Measurements from ENCODE around the gene STOML2. TPM values are rescaled to one million over a fixed set of nuclear protein-coding genes. Genes with fewer than 3 reads are reported as not detected.

STOML2 gene
- total and polyA plus RNA-seq, 3 donors from 2014 or later, result 87.1 to 115 (median 102) TPM

GRCh38 chr9:35054185-35054835 lies 48.6 kb downstream of the STOML2 start:
- intact Hi-C loops (cut with DNase I; ENCODE audit: low total_unique reads), result no loop called here
- 65 to 76% methylated on average over 5 of the region's 5 CpGs for WGBS, 2 donors
- H3K4me3 ChIP-seq, result no peak overlapping the region
- H3K27me3 ChIP-seq, result no peaks in the 10 kb centered on the region
- no peak for DNase-seq
- no peaks in the 10 kb centered on the region for H3K9me3 ChIP-seq
- H3K4me1 ChIP-seq, result no peaks in the 10 kb centered on the region
- H3K27ac ChIP-seq, result no peak overlapping the region
- H3K36me3 ChIP-seq (ENCODE audit: low read depth, missing control alignments), result no peaks in the 10 kb centered on the region
- TF ChIP-seq POLR2A (IDR thresholded peaks at IDR 0.05), result no peak

- H3K36me3 ChIP-seq (ENCODE audit: low read depth, missing control alignments), result no peaks in the 10 kb centered on the region
- 79 to 85% methylated on average over 7 of the region's 7 CpGs for WGBS, 2 donors
- peak; percentile 65 for DNase-seq
These were observed 51.6 kb downstream of the STOML2 start for GRCh38 chr9:35051069-35051967.

More at GRCh38 chr9:35051069-35051967, 51.6 kb downstream of the STOML2 start:
- H3K9me3 ChIP-seq, result no peaks in the 10 kb centered on the region
- intact Hi-C loops (cut with DNase I; ENCODE audit: low total_unique reads), result no loop called here
- H3K4me1 ChIP-seq, result no peaks in the 10 kb centered on the region
- no peak overlapping the region for H3K27ac ChIP-seq
- H3K4me3 ChIP-seq, result no peak overlapping the region
- TF ChIP-seq POLR2A (IDR thresholded peaks at IDR 0.05) (no peak), CTCF (IDR thresholded peaks at IDR 0.05) (peak; percentile 38 to 65 (median 64))
- H3K27me3 ChIP-seq, result no peaks in the 10 kb centered on the region

Other genes with a start within 250 kb of the STOML2 start
- 100 to 1,000 TPM in 1 of 2 donors, 10 to 100 TPM in 1; 93.3 to 132 TPM for gene PHF24, start 144.8 kb downstream of the STOML2 start, total RNA-seq
- 44.8 TPM for gene PHF24, start 144.8 kb downstream of the STOML2 start, polyA plus RNA-seq (ENCODE audit: insufficient read depth, low read depth, low replicate concordance)
- 10 to 100 TPM; 44.0 to 49.9 TPM for gene DNAJB5, start 113.4 kb downstream of the STOML2 start, total RNA-seq
- 47.7 TPM for gene DNAJB5, start 113.4 kb downstream of the STOML2 start, polyA plus RNA-seq (ENCODE audit: insufficient read depth, low read depth, low replicate concordance)
- 100 to 1,000 TPM; 171 to 186 TPM for gene VCP, start 30.5 kb downstream of the STOML2 start, total RNA-seq
- 229 TPM for gene VCP, start 30.5 kb downstream of the STOML2 start, polyA plus RNA-seq (ENCODE audit: insufficient read depth, low read depth, low replicate concordance)
- gene FANCG, start 23.2 kb downstream of the STOML2 start, total RNA-seq, result 10 to 100 TPM; 32.3 to 57.2 TPM
- 25.5 TPM for gene FANCG, start 23.2 kb downstream of the STOML2 start, polyA plus RNA-seq (ENCODE audit: insufficient read depth, low read depth, low replicate concordance)
- gene PIGO, start 6.5 kb downstream of the STOML2 start, total RNA-seq, result 10 to 100 TPM; 27.6 to 33.1 TPM
- gene PIGO, start 6.5 kb downstream of the STOML2 start, polyA plus RNA-seq (ENCODE audit: insufficient read depth, low read depth, low replicate concordance), result 41.4 TPM
- gene ATOSB, start 12.7 kb upstream of the STOML2 start, total RNA-seq, result 10 to 100 TPM; 15.9 to 19.6 TPM
- gene ATOSB, start 12.7 kb upstream of the STOML2 start, polyA plus RNA-seq (ENCODE audit: insufficient read depth, low read depth, low replicate concordance), result 16.0 TPM
- 10 to 100 TPM; 37.0 to 51.0 TPM for gene UNC13B, start 58.9 kb upstream of the STOML2 start, total RNA-seq
- gene UNC13B, start 58.9 kb upstream of the STOML2 start, polyA plus RNA-seq (ENCODE audit: insufficient read depth, low read depth, low replicate concordance), result 40.2 TPM